ENCODE data around the gene NEK4. TPM values are rescaled to one million over a fixed set of nuclear protein-coding genes. Genes with fewer than 3 reads are reported as not detected.

NEK4 gene
- total RNA-seq, result 10 to 100 TPM in 7 of 8 experiments, 1 to 10 TPM in 1; 8.0 to 32.5 (median 20.7) TPM

- Histone ChIP-seq H3K27ac (peak within 1 kb of the TSS; percentile 57 to 72), H3K4me1 (replicated peaks in 1 of 2) (peaks cover 4 to 11% of the 10 kb centered on the region in 2 donors), H3K4me3 (peak within 1 kb of the TSS; percentile 75 to 98 (median 90))
- in situ Hi-C loops (cut with MboI; ENCODE audit: low pct_unique_long_range_greater_than_20kb in 2 of 9, low sequenced_read_pairs in 9 of 9, unreplicated experiment in 9 of 9), result no loop called here
- 0 to 20% (median 0%) methylated on average over 1 to 10 of the region's 67 CpGs for WGBS, 10 experiments
- ATAC-seq (replicated peaks in 6 of 8), result peak; percentile 97 to 99 (median 99)
Measured at GRCh38 chr3:52770496-52771333, at the start of gene NEK4. Gene NEK4, minus strand, starts transcription at chr3:52770940. Its CDS starts 194 bp downstream, at chr3:52770746.

DNA sequence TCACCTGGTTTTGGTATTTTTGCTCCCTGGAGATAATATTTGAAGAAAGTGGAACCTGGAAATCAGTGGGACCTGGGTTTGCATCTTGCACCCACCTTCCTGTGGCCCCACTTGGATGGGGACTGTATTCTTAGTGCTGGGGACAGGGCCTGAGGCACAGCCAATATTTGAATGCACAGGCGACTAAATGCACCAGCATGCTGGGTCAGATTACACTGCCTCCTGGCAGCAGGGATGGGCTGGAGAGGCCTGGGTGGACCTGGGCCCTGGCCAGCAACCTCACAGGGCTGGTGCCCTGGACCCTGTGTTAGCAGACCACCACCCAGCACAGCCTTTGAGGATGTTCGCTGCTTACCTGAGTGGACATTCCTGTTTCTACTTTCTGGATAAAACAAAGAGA, 49.2 kb upstream of the NEK4 start:
- H3K27ac ChIP-seq, result no peak overlapping the region
- no peak overlapping the region for H3K4me3 ChIP-seq
- WGBS, 10 experiments, result 50 to 60% (median 50%) methylated on average over 1 of the region's 2 CpGs; no CpG with 5 or more reads in 7 of the 10 experiments
- peaks cover 0 to 14% of the 10 kb centered on the region in 2 donors for H3K4me1 ChIP-seq (replicated peaks in 1 of 2)
- peak in 3 of 8 experiments; percentile 6 to 86 (median 45) for ATAC-seq (replicated peaks in 6 of 8)
- in situ Hi-C loops (cut with MboI; ENCODE audit: low pct_unique_long_range_greater_than_20kb in 2 of 9, low sequenced_read_pairs in 9 of 9, unreplicated experiment in 9 of 9), result no loop called here

DNA sequence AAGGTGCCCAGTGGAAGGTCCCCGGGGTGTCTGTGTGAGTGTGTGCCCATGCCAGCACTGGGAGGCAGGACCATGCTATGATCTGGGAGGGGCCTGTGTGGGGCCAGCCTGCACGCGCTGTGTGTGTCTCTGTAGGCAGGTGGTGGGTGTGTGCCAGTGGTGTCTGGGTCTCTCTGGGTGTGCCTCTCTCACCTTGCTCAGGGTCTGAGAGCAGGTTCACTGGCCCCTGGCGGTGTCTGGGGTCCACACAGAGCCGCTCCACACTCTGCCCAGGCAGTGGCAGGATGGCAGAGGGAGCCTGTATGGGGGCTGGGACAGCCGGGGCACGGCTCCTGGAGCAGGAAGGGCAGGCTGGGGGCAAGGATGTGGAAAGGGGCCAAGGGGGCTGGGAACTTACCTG, 47.1 kb upstream of the NEK4 start:
- in situ Hi-C loops (cut with MboI; ENCODE audit: low pct_unique_long_range_greater_than_20kb in 2 of 9, low sequenced_read_pairs in 9 of 9, unreplicated experiment in 9 of 9), result no loop called here
- ATAC-seq (replicated peaks in 6 of 8), result peak in 1 of 8 experiments; percentile 4
- peaks cover 0 to 14% of the 10 kb centered on the region in 2 donors for H3K4me1 ChIP-seq (replicated peaks in 1 of 2)
- 100% methylated on average over 1 of the region's 7 CpGs; no CpG with 5 or more reads in 8 of the 10 experiments for WGBS, 10 experiments
- no peak overlapping the region for H3K4me3 ChIP-seq
- no peak overlapping the region for H3K27ac ChIP-seq

DNA sequence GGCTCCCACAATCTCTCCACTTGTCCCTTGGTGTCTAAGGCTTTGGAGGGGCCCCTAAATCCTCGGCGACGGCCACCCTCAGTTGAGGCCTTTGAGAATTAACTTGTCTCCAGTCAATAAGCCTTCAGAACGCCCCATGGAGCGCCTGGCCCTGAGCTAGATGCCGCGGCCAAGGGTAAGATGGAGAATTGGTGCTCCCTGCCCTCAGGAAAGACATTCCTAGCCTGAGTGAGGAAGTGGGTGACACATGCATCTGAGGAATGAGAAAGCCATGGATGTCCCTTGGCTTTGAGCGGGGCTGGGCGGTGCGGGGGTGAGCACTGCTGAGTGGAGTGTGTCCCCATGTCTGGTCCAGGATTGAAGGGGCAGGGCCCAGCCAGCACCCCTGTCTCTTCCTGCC, 46.5 kb upstream of the NEK4 start:
- ATAC-seq (replicated peaks in 6 of 8), result peak in 1 of 8 experiments; percentile 6

GRCh38 chr3:52816654-52817053, 45.9 kb upstream of the NEK4 start:
- ATAC-seq (replicated peaks in 6 of 8), result no peak
- 88 to 100% (median 91%) methylated on average over 1 to 7 of the region's 10 CpGs; no CpG with 5 or more reads in 4 of the 10 experiments for WGBS, 10 experiments
- Histone ChIP-seq H3K4me3 (no peak overlapping the region), H3K4me1 (replicated peaks in 1 of 2) (peaks cover 0 to 13% of the 10 kb centered on the region in 2 donors), H3K27ac (no peak overlapping the region)
- in situ Hi-C loops (cut with MboI; ENCODE audit: low pct_unique_long_range_greater_than_20kb in 2 of 9, low sequenced_read_pairs in 9 of 9, unreplicated experiment in 9 of 9), result no loop called here

More for the DNA sequence above, 46.5 kb upstream of the NEK4 start:
- in situ Hi-C loops (cut with MboI; ENCODE audit: low pct_unique_long_range_greater_than_20kb in 2 of 9, low sequenced_read_pairs in 9 of 9, unreplicated experiment in 9 of 9), result no loop called here
- Histone ChIP-seq H3K27ac (no peak overlapping the region), H3K4me1 (replicated peaks in 1 of 2) (peaks cover 0 to 14% of the 10 kb centered on the region in 2 donors), H3K4me3 (no peak overlapping the region)
- WGBS, 10 experiments, result 81 to 100% methylated on average over 2 to 3 of the region's 10 CpGs; no CpG with 5 or more reads in 8 of the 10 experiments

GRCh38 chr3:52816199-52816598, 45.5 kb upstream of the NEK4 start:
- Histone ChIP-seq H3K4me3 (no peak overlapping the region), H3K27ac (no peak overlapping the region), H3K4me1 (replicated peaks in 1 of 2) (peaks cover 0 to 10% of the 10 kb centered on the region in 2 donors)
- in situ Hi-C loops (cut with MboI; ENCODE audit: low pct_unique_long_range_greater_than_20kb in 2 of 9, low sequenced_read_pairs in 9 of 9, unreplicated experiment in 9 of 9), result no loop called here
- peak in 3 of 8 experiments; percentile 66 to 91 (median 81) for ATAC-seq (replicated peaks in 6 of 8)
- 50 to 72% (median 67%) methylated on average over 1 to 4 of the region's 6 CpGs; no CpG with 5 or more reads in 7 of the 10 experiments for WGBS, 10 experiments

- in situ Hi-C loops (cut with MboI; ENCODE audit: low pct_unique_long_range_greater_than_20kb in 2 of 9, low sequenced_read_pairs in 9 of 9, unreplicated experiment in 9 of 9), result no loop called here
- ATAC-seq (replicated peaks in 6 of 8), result no peak
- 0 to 90% methylated on average over 1 to 2 of the region's 8 CpGs; no CpG with 5 or more reads in 8 of the 10 experiments for WGBS, 10 experiments
Measured at GRCh38 chr3:52813810-52814209, 43.1 kb upstream of the NEK4 start.

GRCh38 chr3:52811452-52812011, 40.8 kb upstream of the NEK4 start:
- Histone ChIP-seq H3K4me3 (no peak overlapping the region), H3K4me1 (replicated peaks in 1 of 2) (peaks cover 0 to 8% of the 10 kb centered on the region in 2 donors), H3K27ac (no peak overlapping the region)
- in situ Hi-C loops (cut with MboI; ENCODE audit: low pct_unique_long_range_greater_than_20kb in 2 of 9, low sequenced_read_pairs in 9 of 9, unreplicated experiment in 9 of 9), result no loop called here
- no peak for ATAC-seq (replicated peaks in 6 of 8)
- 0 to 89% (median 67%) methylated on average over 1 to 5 of the region's 7 CpGs; no CpG with 5 or more reads in 5 of the 10 experiments for WGBS, 10 experiments

More at GRCh38 chr3:52813810-52814209, 43.1 kb upstream of the NEK4 start:
- Histone ChIP-seq H3K4me1 (replicated peaks in 1 of 2) (peaks cover 0 to 10% of the 10 kb centered on the region in 2 donors), H3K4me3 (no peak overlapping the region), H3K27ac (no peak overlapping the region)

DNA sequence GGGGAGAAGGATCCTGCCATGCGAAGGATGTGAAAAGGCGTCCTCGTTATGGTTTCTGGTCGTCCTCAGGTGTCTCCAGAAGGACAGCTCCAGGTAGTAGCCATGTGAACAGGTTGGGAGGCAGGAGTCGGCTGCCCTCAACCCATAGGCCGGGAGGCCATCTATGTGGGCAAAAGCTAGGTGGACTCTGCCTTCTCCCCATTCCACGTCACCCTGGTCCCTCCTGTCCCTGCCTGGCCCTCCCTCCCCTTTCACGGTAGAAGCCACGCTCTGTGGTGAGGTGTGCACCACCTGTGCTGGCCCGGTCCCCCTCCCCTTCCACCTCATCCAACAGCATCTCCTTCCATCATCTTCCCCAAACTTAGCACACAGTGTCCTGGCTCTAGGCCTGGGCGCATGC, 40.2 kb upstream of the NEK4 start:
- in situ Hi-C loops (cut with MboI; ENCODE audit: low pct_unique_long_range_greater_than_20kb in 2 of 9, low sequenced_read_pairs in 9 of 9, unreplicated experiment in 9 of 9), result no loop called here
- Histone ChIP-seq H3K4me1 (replicated peaks in 1 of 2) (peaks cover 0 to 2% of the 10 kb centered on the region in 2 donors), H3K4me3 (no peak overlapping the region), H3K27ac (no peak overlapping the region)
- 72 to 83% (median 75%) methylated on average over 1 to 5 of the region's 11 CpGs; no CpG with 5 or more reads in 6 of the 10 experiments for WGBS, 10 experiments
- ATAC-seq (replicated peaks in 6 of 8), result no peak

DNA sequence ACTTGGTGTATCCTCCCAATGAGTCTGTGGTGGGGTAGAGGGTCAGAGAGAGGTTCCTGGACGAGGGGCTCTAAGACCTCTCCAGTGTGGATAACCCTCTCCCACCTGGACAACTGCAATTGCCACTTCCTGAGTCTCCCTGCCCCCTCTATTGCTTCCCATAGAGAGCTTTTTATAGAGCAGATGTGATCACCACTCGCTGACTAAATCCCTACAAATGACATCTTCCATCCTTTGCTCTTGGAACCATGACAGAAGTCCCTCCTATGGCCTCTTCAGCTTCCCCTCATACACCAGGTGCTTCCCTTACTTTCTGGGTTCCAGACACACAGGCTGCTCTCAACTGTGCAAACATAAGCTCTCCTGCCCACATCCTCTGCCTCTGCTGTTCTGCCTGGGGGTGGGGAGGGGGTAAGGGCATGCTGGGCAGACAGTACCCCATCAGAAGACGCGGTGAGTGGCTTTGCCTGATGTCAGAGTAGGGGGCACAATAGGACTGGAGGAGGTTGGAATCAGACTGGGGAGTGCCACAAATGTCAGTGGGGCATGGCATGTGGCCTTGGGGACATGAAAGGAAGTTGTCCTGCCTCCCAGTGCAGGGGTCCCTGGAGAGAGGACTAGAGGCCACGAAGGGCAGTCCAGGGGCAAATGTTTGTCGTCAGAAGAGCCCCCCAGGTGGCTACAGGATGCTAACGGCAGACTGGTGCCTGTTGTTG, 39.1 kb upstream of the NEK4 start:
- peak in 2 of 8 experiments; percentile 49 to 80 for ATAC-seq (replicated peaks in 6 of 8)
- WGBS, 10 experiments, result 0 to 100% (median 50%) methylated on average over 1 to 4 of the region's 7 CpGs; no CpG with 5 or more reads in 1 of the 10 experiments
- H3K4me1 ChIP-seq (replicated peaks in 1 of 2), result no peaks in the 10 kb centered on the region
- no peak overlapping the region for H3K4me3 ChIP-seq
- in situ Hi-C loops (cut with MboI; ENCODE audit: low pct_unique_long_range_greater_than_20kb in 2 of 9, low sequenced_read_pairs in 9 of 9, unreplicated experiment in 9 of 9), result no loop called here
- H3K27ac ChIP-seq, result no peak overlapping the region

DNA sequence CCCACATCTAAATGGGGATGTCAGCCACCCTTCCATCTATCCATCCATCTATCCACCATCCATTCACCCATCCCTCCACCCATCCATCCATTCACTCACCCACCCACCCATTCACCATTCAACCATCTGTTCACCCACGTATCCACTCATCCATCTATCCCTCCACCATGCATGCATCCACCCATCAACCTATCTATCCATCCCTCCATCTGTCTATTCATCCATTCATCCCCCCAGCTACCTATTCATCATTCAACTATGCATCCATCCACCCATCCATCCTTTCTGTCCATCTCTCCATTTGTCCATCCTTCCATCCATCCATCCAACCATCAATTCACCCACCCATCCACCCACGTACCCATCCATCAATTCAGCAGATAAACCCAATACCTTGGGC, 38.4 kb upstream of the NEK4 start:
- Histone ChIP-seq H3K4me3 (no peak overlapping the region), H3K27ac (no peak overlapping the region), H3K4me1 (replicated peaks in 1 of 2) (no peaks in the 10 kb centered on the region)
- no peak for ATAC-seq (replicated peaks in 6 of 8)
- WGBS, 10 experiments, result 0 to 75% (median 25%) methylated on average over 1 to 2 of the region's 2 CpGs; no CpG with 5 or more reads in 4 of the 10 experiments
- in situ Hi-C loops (cut with MboI; ENCODE audit: low pct_unique_long_range_greater_than_20kb in 2 of 9, low sequenced_read_pairs in 9 of 9, unreplicated experiment in 9 of 9), result no loop called here

DNA sequence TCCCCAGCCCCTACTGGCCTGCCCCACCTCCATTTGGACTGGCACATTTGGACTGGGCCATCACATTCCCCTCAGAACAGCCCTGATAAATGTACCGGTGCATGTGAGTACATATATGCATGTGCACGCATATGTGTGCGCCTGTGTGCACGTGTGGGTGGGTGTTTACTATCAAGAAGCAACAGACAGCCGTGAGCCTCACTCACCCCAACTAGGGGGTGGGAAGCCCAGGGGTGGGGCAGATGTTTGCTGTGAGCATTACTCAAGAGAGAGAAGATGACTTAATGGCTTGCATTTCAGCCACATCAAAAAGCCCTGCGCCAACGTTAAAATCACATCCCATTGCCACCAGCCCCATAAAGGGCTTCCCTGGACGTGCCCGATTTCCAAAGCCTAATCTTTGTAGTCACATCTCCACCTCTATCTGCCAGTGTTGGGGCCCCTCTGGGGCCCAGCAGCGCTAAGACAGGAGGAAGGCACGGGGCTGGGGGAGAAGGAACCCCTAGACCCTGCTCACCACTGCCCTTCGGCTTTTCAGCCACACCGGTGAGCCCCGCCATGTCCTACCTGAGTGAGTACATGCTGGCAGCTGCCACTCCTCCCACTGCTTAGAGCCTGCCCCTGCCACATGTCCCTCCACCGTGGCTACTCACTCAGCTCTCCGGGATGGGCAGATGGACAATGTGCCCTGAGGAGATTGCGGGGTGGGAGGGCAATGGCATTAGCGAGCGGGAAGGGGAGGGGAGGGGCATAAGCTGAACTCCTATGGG, 34.7 kb upstream of the NEK4 start:
- in situ Hi-C loops (cut with MboI; ENCODE audit: low pct_unique_long_range_greater_than_20kb in 2 of 9, low sequenced_read_pairs in 9 of 9, unreplicated experiment in 9 of 9), result no loop called here
- no peaks in the 10 kb centered on the region for H3K4me1 ChIP-seq (replicated peaks in 1 of 2)
- no peak overlapping the region for H3K27ac ChIP-seq
- H3K4me3 ChIP-seq, result no peak overlapping the region
- 90 to 93% methylated on average over 2 to 3 of the region's 19 CpGs; no CpG with 5 or more reads in 8 of the 10 experiments for WGBS, 10 experiments
- peak in 3 of 8 experiments; percentile 34 to 69 (median 58) for ATAC-seq (replicated peaks in 6 of 8)

All from motor neuron (in vitro differentiated cells).